Measurements from ENCODE around the gene PAX6. TPM values are rescaled to one million over a fixed set of nuclear protein-coding genes. Genes with fewer than 3 reads are reported as not detected.

PAX6 gene
- total RNA-seq (ENCODE audit: unreplicated experiment): 30.7 TPM
- long read RNA-seq, full-length matches to known transcripts: 11 of 22 reads
- long read RNA-seq, partial matches to known transcripts: 6 of 22 reads
- long read RNA-seq, other reads (novel, unspliced or antisense): 5 of 22 reads

GRCh38 chr11:31810779-31811647, at the start of gene PAX6:
Gene PAX6, minus strand, starts transcription at chr11:31811322. Its CDS starts 4,911 bp downstream, at chr11:31806411.
- no peak for TF ChIP-seq CTCF (IDR thresholded peaks at IDR 0.05; ENCODE audit: partially characterized antibody, unreplicated experiment)
- peaks cover 8% of the 10 kb centered on the region for H3K36me3 Mint-ChIP-seq (ENCODE audit: unreplicated experiment)
- H3K27me3 Mint-ChIP-seq (ENCODE audit: unreplicated experiment): peaks cover 54% of the 10 kb centered on the region
- peaks cover 26% of the 10 kb centered on the region for H3K9me3 Mint-ChIP-seq (ENCODE audit: unreplicated experiment)
- peak; percentile 87 for DNase-seq
- peak within 1 kb of the TSS; percentile 91 for H3K4me3 Mint-ChIP-seq (ENCODE audit: unreplicated experiment)
- peaks cover 39% of the 10 kb centered on the region for H3K4me1 Mint-ChIP-seq (ENCODE audit: low read depth, unreplicated experiment)
- H3K27ac Mint-ChIP-seq (ENCODE audit: unreplicated experiment): peak within 1 kb of the TSS; percentile 45

- peaks cover 5% of the 10 kb centered on the region for H3K36me3 Mint-ChIP-seq (ENCODE audit: unreplicated experiment)
- no peak overlapping the region for H3K4me3 Mint-ChIP-seq (ENCODE audit: unreplicated experiment)
- peaks cover 2% of the 10 kb centered on the region for H3K9me3 Mint-ChIP-seq (ENCODE audit: unreplicated experiment)
- DNase-seq: no peak
- no peak overlapping the region for H3K27ac Mint-ChIP-seq (ENCODE audit: unreplicated experiment)
- no peaks in the 10 kb centered on the region for H3K4me1 Mint-ChIP-seq (ENCODE audit: low read depth, unreplicated experiment)
- no peak for TF ChIP-seq CTCF (IDR thresholded peaks at IDR 0.05; ENCODE audit: partially characterized antibody, unreplicated experiment)
- H3K27me3 Mint-ChIP-seq (ENCODE audit: unreplicated experiment): peaks cover 2% of the 10 kb centered on the region
Observed at GRCh38 chr11:31860391-31860790, 49.3 kb upstream of the PAX6 start.

GRCh38 chr11:31856248-31856647, 45.1 kb upstream of the PAX6 start:
- no peak overlapping the region for H3K4me3 Mint-ChIP-seq (ENCODE audit: unreplicated experiment)
- no peaks in the 10 kb centered on the region for H3K4me1 Mint-ChIP-seq (ENCODE audit: low read depth, unreplicated experiment)
- no peak for DNase-seq
- peaks cover 2% of the 10 kb centered on the region for H3K27me3 Mint-ChIP-seq (ENCODE audit: unreplicated experiment)
- no peak for TF ChIP-seq CTCF (IDR thresholded peaks at IDR 0.05; ENCODE audit: partially characterized antibody, unreplicated experiment)
- no peak overlapping the region for H3K27ac Mint-ChIP-seq (ENCODE audit: unreplicated experiment)
- peaks cover 2% of the 10 kb centered on the region for H3K9me3 Mint-ChIP-seq (ENCODE audit: unreplicated experiment)
- H3K36me3 Mint-ChIP-seq (ENCODE audit: unreplicated experiment): no peaks in the 10 kb centered on the region

- peaks cover 2% of the 10 kb centered on the region for H3K27me3 Mint-ChIP-seq (ENCODE audit: unreplicated experiment)
- H3K36me3 Mint-ChIP-seq (ENCODE audit: unreplicated experiment): no peaks in the 10 kb centered on the region
- no peak for TF ChIP-seq CTCF (IDR thresholded peaks at IDR 0.05; ENCODE audit: partially characterized antibody, unreplicated experiment)
- H3K4me1 Mint-ChIP-seq (ENCODE audit: low read depth, unreplicated experiment): no peaks in the 10 kb centered on the region
- no peak for DNase-seq
- H3K27ac Mint-ChIP-seq (ENCODE audit: unreplicated experiment): no peak overlapping the region
- no peak overlapping the region for H3K4me3 Mint-ChIP-seq (ENCODE audit: unreplicated experiment)
- no peaks in the 10 kb centered on the region for H3K9me3 Mint-ChIP-seq (ENCODE audit: unreplicated experiment)
Observed at GRCh38 chr11:31855466-31855865, 44.3 kb upstream of the PAX6 start.

GRCh38 chr11:31850365-31850764, 39.2 kb upstream of the PAX6 start:
- Mint-ChIP-seq H3K27ac (ENCODE audit: unreplicated experiment) (no peak overlapping the region), H3K4me1 (ENCODE audit: low read depth, unreplicated experiment) (no peaks in the 10 kb centered on the region), H3K27me3 (ENCODE audit: unreplicated experiment) (peaks cover 2% of the 10 kb centered on the region), H3K4me3 (ENCODE audit: unreplicated experiment) (no peak overlapping the region), H3K36me3 (ENCODE audit: unreplicated experiment) (no peaks in the 10 kb centered on the region), H3K9me3 (ENCODE audit: unreplicated experiment) (no peaks in the 10 kb centered on the region)
- no peak for TF ChIP-seq CTCF (IDR thresholded peaks at IDR 0.05; ENCODE audit: partially characterized antibody, unreplicated experiment)
- no peak for DNase-seq

All from glutamatergic neuron (in vitro differentiated cells).